NCI-H446 (cell line): ENCODE measurements around the gene SLC7A5.
"Not testable (repeated sequence)": the region's sequence is repeated elsewhere in the genome, so short reads cannot be mapped to it uniquely, and the experiment has no call there.

Source experiments
- DNase-seq, 2 experiments: peaks; one replicate each; lab custom pipeline; 2025; lab: John Stamatoyannopoulos, UW

SLC7A5 gene

GRCh38 chr16:87822108-87822970 is 47.0 kb downstream of the SLC7A5 start:
- DNase-seq = no peak

DNA sequence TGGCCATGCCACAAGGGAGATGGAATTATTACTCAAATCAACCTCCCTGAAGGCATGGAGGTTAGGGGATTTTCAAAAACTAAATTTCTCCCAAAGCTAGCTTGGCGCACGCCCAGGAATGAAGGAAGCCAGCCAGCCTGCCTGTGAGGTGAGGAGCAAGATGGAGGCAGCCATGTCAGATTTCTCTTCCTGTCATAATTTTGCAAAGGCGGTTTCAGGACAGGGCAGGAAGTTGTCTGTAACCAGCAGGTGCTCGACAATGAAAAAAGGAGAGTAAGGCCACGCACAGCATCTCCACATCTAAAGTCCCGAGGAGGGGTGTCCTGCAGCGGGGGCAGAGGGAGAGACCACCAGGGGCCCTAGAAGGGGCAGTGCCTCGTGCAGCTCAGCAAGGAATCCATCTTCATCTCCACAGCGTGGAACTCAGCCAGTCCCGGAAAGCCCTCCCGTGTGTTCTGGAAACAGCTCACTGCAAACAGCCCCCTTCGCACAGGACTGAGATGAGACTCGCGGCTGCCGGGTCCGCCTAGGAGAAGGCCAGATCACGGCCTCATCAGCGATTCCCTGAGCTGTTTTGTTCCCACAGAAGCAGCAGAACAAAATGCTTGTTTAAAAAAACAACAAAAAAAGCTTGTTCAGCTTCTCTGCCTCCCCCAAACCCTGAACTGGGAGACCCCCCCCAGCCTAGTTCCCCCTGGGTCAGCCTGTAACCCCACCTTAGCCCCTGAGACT is 47.8 kb downstream of the SLC7A5 start:
- no peak for DNase-seq

DNA sequence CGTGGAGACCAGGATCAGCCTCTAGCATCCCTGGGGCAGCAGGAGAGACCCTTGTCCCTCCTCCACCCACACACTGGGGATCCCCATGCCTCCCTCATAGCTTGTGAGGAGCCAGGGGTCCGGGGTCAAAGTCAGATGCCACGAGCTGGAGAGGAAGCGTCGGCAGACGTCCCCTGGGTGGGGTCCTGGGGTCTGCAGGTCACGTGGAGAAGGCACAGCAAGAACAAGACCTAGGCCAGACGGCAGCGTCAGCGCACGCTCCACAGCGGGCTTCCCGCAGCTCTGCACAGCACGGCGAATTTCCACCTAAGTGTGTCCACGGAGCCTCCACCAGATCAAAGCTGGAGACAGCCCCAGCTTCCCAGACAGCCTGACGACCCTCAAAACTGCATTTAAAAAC is 49.3 kb downstream of the SLC7A5 start:
- no peak for DNase-seq

GRCh38 chr16:87819282-87819681 is 50.0 kb downstream of the SLC7A5 start:
- no peak for DNase-seq

DNA sequence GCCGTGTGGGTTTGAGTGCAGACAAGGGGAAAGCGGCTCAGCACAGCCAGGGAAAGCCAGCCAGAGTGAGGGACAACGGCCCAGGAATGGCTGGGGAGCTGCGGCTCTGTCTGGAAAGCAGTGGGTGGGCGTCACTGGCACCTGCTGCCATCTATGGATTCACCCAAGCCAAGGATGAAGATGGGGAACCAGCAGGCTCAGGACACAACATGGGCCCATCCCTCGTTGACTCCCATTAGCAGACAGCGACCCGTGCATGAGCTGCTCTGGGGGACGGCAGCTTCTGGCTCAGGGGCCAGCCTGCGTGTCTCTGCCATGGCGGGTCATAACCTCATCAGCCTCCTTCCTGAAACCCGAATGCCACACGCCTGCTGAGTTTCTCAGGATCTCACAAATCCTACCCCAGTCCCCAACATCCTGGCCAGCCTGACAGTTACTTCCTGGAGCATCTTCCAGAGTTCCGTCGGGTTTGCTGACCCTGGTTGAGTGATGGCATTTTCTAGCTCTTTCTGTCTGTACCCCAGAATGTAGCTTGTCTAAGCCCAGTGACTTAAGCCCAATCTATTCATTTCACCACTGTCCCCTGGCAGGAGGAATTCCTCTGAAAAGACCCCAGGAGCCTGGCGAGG is 50.7 kb downstream of the SLC7A5 start:
- no peak for DNase-seq

DNA sequence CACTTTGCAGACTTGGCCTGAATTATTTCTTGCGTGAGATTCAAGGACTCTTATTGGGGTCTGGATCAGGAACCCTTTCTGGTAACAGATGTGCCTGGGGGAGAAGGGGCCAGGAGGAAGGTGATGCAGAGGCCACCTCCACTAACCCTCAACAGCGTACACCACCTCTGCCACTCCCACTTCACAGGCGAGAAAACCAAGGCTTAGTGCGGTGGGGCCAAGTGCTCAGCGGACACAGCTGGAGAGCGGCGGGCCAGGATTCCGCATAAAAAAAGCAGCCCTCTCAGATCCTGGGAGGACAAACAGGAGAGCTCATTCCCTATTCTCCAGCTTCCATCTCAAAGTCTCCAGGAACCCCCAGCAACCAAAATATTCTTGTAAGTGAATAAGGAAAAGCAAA is 51.4 kb downstream of the SLC7A5 start:
- no peak for DNase-seq

- not testable (repeated sequence) for DNase-seq
Observed at GRCh38 chr16:87817370-87817769, 51.9 kb downstream of the SLC7A5 start.

DNA sequence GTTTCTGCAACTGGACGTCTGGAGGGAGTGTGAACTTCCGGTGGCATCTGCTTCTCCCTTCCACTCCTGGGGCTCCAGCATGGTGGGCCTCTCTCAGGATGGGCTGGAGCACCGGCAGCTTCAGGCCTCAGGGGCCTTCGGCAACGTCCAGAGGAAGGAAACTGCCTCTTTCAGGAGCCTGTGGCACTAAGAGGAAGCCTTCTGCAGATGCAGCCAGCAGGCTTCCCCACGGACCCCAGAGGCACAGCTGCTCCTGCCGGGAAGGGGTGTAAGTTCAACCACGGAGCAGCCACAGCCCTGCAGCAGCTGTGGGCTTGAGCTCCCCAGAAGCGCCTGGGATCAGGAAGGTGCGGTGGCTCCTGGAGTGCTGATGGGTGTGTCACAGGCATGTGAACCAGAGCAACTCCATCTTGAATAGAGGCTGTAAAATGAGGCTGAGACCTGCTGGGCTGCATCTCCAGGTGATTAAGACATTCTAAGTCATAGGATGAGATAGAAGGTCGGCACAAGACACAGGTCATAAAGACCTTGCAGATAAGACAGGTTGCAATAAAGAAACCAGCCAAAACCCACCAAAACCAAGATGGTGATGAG is 52.7 kb downstream of the SLC7A5 start:
- no peak for DNase-seq

DNA sequence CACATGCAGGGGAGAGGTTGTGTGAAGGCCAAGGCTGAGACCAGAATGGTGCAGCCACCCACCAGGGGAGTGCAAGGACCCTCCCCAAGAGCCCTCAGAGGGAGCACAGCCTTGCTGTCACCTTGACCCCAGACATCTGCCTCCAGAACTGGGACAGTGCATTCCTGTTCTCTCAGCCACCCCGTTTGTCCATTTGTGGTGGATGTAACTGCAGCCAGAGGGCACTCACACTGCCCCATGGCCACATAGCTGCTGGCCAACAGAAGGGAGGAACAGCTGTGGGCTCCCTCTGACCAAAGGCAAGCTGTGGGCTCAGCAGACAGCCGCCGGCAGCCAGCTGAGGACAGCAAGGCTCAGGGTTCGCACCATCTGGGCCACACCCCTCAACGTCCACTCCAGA is 53.7 kb downstream of the SLC7A5 start:
- no peak for DNase-seq

DNA sequence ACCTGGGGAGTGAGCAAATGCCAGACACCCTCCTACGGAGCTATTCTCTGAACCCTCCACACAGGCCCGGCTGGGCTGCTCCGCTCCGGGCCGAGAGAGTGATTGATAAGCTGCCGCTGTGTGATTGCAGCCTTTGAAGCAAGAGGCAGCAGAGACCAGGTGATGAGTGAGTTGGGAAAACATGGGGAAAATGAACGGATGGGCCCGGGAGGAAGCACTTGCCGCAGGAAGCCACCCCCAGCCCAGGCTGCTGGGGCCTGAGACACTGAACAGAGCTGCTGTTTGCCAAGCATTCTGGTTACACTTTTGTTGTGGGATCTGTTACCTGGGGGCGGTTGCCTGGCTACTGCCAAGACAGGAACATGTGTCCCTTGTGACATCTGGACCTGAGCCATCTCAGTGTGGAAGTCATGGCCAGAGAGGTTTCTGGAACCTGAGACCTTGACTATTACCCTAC is 57.1 kb downstream of the SLC7A5 start:
- no peak for DNase-seq

GRCh38 chr16:87811454-87811853 is 57.9 kb downstream of the SLC7A5 start:
- not testable (repeated sequence) for DNase-seq

DNA sequence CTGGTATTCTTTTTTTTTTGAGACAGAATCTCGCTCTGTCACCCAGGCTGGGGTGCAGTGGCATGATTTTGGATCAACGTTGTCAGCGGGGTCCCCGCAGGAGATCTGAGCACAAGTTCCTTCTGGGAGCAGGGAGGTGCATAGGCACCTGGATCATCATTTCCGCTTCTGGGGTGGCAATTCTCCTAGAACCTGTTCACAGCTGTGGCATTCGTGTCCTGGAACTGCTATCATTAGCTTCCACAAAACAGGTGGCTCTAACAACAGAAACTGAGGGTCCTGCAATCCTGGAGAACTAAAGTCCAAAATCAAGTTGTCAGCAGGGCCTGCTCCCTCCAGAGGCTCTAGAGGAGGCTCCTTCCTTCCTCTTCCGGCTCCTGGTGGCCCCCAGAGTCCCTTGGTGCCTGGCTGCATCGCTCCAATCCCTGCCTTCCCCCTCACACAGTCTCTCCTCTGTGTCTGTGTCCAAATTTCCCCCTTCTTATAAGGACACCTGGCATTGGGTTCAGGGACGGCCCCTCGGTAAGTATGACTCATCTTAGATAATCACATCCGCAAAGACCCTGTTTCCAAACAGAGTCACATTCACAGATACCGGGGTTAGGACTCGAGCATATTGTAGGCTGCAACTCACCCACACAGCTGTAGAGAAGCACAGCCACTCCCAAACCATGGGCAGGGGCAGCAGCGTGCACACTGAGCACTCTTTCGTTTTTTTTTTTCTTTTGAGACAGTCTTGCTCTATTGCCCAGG is 60.0 kb downstream of the SLC7A5 start:
- DNase-seq = no peak

GRCh38 chr16:87808108-87808507 is 61.2 kb downstream of the SLC7A5 start:
- no peak for DNase-seq

- no peak for DNase-seq
Observed at GRCh38 chr16:87806641-87807546, 62.4 kb downstream of the SLC7A5 start.

GRCh38 chr16:87806261-87806640 is 63.1 kb downstream of the SLC7A5 start:
- DNase-seq = no peak

DNA sequence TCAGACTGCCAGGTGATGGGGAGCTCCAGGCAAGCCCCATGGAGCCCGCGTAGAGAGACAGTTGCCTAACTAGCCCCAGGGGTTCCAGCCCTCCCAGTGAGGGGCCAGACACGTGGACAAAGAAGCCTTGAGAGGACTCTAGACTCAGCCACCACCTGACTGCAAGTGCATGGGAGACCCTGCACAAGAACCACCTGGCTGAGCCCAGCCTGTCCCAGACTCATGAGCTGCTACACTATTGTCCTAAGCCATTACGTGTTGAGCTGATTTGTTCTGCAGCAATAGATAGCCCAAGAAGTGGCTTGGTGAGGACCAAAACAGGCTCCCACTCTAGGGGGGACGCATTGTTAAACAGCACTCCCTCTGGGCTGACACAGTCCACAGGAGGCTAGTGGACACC is 65.9 kb downstream of the SLC7A5 start:
- DNase-seq = no peak

DNA sequence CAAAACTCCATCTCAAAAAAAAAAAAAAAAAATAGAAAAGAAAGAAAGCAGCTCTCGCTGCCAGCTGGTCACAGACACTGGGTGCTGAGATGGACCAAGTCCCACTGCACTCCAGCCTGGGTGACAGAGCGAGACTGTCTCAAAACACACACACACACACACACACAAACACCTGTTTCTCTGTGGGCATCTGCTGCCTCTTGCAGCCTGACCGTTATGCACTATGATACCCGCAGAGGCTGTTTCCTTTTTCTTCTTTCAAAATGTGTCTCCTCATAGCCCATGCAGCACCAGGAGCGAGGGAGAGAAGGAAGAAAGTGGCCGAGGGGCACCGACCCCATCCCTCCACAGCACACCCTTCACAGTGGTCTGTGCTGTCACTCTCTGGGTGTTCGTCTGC is 66.6 kb downstream of the SLC7A5 start:
- DNase-seq = no peak

DNA sequence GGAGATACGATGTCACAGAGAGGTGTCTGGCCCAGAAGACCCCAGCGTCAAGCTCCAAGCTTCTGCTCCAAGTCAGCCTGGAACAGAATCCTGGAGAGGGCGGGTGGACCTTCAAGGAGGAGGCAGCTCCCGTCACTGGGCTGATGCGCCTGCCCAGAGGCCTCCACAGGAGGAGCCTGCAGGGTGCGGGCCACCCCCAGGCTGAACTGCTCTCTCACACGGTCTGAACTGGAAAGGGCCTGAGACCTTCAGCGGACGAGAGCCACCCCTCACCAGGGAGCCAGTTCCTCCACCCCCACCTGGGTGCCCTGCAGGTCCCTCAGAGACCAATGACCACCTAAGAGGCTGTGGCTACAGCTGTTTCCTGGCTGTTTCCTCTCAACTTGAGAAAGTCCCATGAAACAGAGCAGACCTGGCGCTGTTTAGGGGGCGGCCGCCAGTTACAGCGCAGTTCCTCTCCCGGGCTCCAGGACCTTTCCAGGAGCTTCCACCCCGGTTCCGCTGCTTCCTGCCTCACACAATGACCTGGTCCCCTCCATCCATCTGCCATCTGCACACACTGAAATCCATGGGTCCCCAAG is 67.5 kb downstream of the SLC7A5 start:
- no peak for DNase-seq

- no peak for DNase-seq
Observed at GRCh38 chr16:87800497-87800896, 68.8 kb downstream of the SLC7A5 start.

DNA sequence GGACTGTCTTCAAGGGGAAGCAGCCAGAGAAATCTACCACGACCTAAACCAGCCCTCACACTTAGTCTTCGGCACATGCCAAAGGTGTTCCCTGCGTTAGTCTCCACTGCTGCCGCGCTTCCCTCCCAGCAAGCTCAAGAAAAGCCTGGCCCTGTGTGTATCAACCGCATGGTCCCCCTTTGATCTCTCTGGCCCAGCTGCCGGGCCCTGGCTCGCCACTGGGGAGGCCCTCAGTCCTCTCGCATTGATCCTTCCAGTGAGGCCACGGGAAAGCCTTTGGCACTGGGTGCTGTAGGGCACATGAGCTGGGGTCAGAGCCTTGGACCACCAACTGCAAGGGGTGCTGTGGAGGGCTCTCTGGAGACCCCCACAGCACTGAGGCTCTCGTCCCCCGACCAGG is 74.0 kb downstream of the SLC7A5 start:
- DNase-seq = no peak
